Body of pancreas (tissue), 4 donors: Measurements from ENCODE around the gene SLC44A1. TPM values are rescaled to one million over a fixed set of nuclear protein-coding genes. Genes with fewer than 3 reads are reported as not detected.

ENCODE experiments used
- ATAC-seq: fragments of 150-250 bp; one replicate; pipeline ENCODE4 v1.9.1; 2016
- DNase-seq, 4 donors: peaks; one replicate each; pipeline ENCODE4 v3.0.0-alpha.2; 2019
- H3K27ac ChIP-seq, 4 donors: fragments of 200-600 bp; sonication (generic); 1 replicate in 3 of 4; 2 replicates in 1 of 4; pipeline versions ENCODE4 v1.5.1 to v1.6.1; 2016 to 2019; ENCODE audit warnings: mild to moderate bottlenecking in 1 of 4, mixed read lengths in 1 of 4, moderate library complexity in 1 of 4
- H3K27me3 ChIP-seq, 2 donors: fragments of 200-600 bp; sonication (generic); one replicate each; pipeline ENCODE4 v1.6.0; 2016; ENCODE audit warnings: mild to moderate bottlenecking in 1 of 2
- H3K36me3 ChIP-seq, 2 donors: fragments of 200-600 bp; sonication (generic); replicated peaks in 1 of 2; 2 replicates each; pipeline ENCODE4 v1.5.1; 2016; ENCODE audit warnings: low read depth in 2 of 2; ENCODE audit not compliant: insufficient read depth in 1 of 2
- H3K4me1 ChIP-seq: fragments of 200-600 bp; sonication (generic); one replicate; pipeline ENCODE4 v1.6.0; 2016
- H3K4me3 ChIP-seq, 2 donors: fragments of 200-600 bp; sonication (generic); 1 replicate in 1 of 2; 2 replicates in 1 of 2; pipeline ENCODE4 v1.5.1; 2016 to 2019
- H3K9me3 ChIP-seq, 3 donors: fragments of 200-600 bp; sonication (generic); 1 replicate in 2 of 3; 2 replicates in 1 of 3; pipeline ENCODE4 v1.5.1; 2016
- POLR2A ChIP-seq, 3 donors: fragments of 450-650 bp; IDR thresholded peaks; one replicate each; pipeline ENCODE4 v1.6.1; 2016; ENCODE audit warnings: antibody characterized with exemption in 3 of 3, mild to moderate bottlenecking in 2 of 3
- WGBS, 2 donors: methylation state at CpG; one replicate each; pipeline ENCODE4 v1.1.5; 2017; 5-methylcytosine and 5-hydroxymethylcytosine counted together
- intact Hi-C: fragments of 100-400 bp; cut with DNase I; formaldehyde crosslinking; loops from one replicate; pipeline ENCODE4 v1.15.1; 2023
- total RNA-seq, 2 donors: library from RNA; depleted of rRNA; stranded (reverse); fragments of >200 nt; gene quantifications; one replicate each; pipeline ENCODE4 v1.1.0, GENCODE V29; 2016
- TF ChIP-seq, protein P1 (sequence below), 7 experiments: fragments of 450-650 bp in 4 of 7; fragments of 200-600 bp in 3 of 7; sonication (generic) in 3 of 7; IDR thresholded peaks; one replicate each; pipeline ENCODE4 v1.5.1; 2016 to 2019; ENCODE audit warnings: antibody characterized with exemption in 7 of 7

SLC44A1 gene
- total RNA-seq, 2 donors from 2014 or later, result 15.5 to 39.4 TPM

DNA sequence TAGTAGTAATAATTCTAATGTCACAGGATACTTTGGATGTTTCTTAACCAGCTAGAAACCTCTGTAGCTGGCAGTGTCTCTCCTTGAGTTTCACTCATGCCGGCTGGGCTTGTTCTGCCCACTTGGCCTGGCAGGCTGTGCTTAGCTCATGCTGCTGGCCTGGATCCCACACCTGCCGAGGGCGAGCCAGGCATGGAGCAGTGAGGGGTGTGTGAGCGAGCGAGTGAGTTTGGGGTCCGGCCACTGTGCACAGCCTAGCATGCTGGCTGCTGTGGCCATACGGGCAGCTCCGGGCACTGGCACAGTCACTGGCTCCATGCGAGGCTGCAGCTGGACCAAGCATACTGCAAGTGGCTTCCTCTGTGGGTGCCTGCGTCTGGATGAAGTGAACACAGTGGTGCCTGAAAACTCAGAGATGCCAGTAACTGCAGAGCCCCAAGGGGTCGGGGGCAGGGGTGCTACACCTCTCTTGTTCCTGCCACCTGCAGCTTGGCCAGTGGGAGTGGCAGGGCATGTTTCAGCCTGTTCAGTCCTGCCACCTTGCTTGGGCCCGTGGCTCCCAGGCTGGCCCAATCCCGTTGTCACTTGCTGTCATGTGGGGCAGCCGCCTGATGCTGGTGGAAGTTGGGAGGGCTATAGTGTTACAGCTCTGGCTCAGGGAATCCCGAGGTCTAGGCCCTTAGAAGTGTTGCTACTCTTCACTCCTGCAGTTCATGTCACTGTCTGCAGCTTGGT lies 213.3 kb downstream of the SLC44A1 start:
- Histone ChIP-seq H3K27me3 (no peaks in the 10 kb centered on the region), H3K27ac (no peak overlapping the region), H3K4me1 (peaks cover 5% of the 10 kb centered on the region), H3K4me3 (no peak overlapping the region), H3K36me3 (no peaks in the 10 kb centered on the region), H3K9me3 (no peaks in the 10 kb centered on the region)
- 63 to 67% methylated on average over 8 to 14 of the region's 15 CpGs for WGBS, 2 donors
- TF ChIP-seq, protein P1, sequence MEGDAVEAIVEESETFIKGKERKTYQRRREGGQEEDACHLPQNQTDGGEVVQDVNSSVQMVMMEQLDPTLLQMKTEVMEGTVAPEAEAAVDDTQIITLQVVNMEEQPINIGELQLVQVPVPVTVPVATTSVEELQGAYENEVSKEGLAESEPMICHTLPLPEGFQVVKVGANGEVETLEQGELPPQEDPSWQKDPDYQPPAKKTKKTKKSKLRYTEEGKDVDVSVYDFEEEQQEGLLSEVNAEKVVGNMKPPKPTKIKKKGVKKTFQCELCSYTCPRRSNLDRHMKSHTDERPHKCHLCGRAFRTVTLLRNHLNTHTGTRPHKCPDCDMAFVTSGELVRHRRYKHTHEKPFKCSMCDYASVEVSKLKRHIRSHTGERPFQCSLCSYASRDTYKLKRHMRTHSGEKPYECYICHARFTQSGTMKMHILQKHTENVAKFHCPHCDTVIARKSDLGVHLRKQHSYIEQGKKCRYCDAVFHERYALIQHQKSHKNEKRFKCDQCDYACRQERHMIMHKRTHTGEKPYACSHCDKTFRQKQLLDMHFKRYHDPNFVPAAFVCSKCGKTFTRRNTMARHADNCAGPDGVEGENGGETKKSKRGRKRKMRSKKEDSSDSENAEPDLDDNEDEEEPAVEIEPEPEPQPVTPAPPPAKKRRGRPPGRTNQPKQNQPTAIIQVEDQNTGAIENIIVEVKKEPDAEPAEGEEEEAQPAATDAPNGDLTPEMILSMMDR (IDR thresholded peaks at IDR 0.05), result no peak
- no peak for TF ChIP-seq POLR2A (IDR thresholded peaks at IDR 0.05)
- intact Hi-C loops, result no loop called here
- peak; percentile 57 to 82 (median 68) for DNase-seq
- peak; percentile 75 for ATAC-seq

DNA sequence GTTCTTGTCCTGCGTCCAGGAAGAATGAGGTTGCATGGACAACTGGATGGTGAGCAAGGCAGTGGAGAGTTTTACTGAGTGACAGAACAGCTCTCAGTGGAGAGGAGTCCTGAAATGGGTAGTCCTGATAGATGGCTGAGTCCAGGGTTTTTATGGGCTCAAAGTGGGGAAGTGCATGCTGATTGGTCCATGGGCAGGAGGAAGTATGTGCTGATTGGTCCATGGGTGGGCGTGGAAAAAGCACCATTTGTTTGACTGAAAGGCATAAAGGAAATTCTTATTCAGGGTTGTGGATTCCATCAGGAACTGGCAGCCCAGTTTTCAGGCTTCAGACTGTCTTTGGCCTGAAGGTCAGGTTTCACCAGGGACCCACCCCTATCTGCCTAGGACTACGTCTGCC lies 214.0 kb downstream of the SLC44A1 start:
- intact Hi-C loops, result no loop called here
- Histone ChIP-seq H3K4me1 (peaks cover 5% of the 10 kb centered on the region), H3K9me3 (no peaks in the 10 kb centered on the region), H3K4me3 (no peak overlapping the region), H3K27me3 (no peaks in the 10 kb centered on the region), H3K27ac (no peak overlapping the region), H3K36me3 (no peaks in the 10 kb centered on the region)
- WGBS, 2 donors, result 87 to 98% methylated on average over 2 to 3 of the region's 3 CpGs
- TF ChIP-seq, protein P1 (IDR thresholded peaks at IDR 0.05), result no peak
- no peak for TF ChIP-seq POLR2A (IDR thresholded peaks at IDR 0.05)
- DNase-seq (no peak), ATAC-seq (no peak)

DNA sequence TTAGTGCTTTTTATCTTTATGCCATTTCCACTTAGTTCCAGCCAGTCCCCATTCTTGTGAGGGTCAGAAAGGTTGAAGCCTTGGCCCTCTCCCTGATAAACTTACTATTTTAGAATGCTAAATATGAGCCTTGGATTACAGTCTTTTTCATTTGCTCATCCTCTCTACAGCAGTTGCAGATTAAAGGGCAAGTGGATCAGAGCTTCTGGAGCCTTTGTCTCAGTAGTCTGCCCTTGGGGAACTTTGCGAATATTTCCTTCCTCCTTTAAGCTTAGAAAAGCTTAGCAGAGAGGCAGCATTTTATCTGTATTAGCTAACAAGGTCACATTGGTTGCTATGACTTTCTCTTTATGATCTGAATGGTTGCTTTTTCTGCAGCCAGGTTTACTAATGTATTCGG lies 214.9 kb downstream of the SLC44A1 start:
- no peaks in the 10 kb centered on the region for H3K27me3 ChIP-seq
- TF ChIP-seq, protein P1 (IDR thresholded peaks at IDR 0.05), result no peak
- no peak for TF ChIP-seq POLR2A (IDR thresholded peaks at IDR 0.05)
- ATAC-seq (no peak), DNase-seq (no peak)
- H3K9me3 ChIP-seq, result no peaks in the 10 kb centered on the region
- WGBS, 2 donors, result 44 to 58% methylated on average over 2 of the region's 2 CpGs
- intact Hi-C loops, result no loop called here
- no peaks in the 10 kb centered on the region for H3K36me3 ChIP-seq
- H3K27ac ChIP-seq, result no peak overlapping the region
- no peak overlapping the region for H3K4me3 ChIP-seq
- peaks cover 5% of the 10 kb centered on the region for H3K4me1 ChIP-seq

DNA sequence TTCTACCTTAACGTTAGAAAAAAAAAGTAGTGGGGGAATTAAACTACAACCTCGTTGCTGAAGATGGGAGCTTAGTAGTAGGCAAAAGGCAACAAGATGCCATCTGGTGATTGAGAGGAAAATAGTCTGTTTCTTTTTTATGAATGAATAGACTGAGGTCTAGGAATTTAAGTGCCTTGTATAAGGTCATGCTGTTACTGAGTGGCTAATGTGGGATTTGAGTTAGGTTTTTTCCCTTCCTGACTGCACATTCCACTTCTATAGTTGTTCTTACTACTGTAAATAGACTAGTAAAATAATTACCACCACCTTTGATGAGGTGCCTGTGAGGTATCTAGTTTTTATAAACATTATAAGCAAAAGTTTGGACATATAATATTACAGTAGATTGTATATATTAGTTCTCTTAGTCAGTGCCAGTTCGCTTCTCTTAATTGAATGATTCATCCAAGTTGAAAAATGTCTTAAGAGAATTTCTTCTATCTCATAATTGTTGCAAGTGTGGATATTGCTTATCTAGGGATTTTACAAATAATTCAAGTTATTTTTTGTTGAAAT lies 222.5 kb downstream of the SLC44A1 start:
- WGBS, 2 donors, result 65 to 84% methylated on average over 3 of the region's 3 CpGs
- Histone ChIP-seq H3K4me1 (no peaks in the 10 kb centered on the region), H3K9me3 (no peaks in the 10 kb centered on the region), H3K27me3 (no peaks in the 10 kb centered on the region), H3K4me3 (no peak overlapping the region), H3K27ac (no peak overlapping the region), H3K36me3 (no peaks in the 10 kb centered on the region)
- intact Hi-C loops, result no loop called here
- TF ChIP-seq, protein P1 (IDR thresholded peaks at IDR 0.05), result no peak
- TF ChIP-seq POLR2A (IDR thresholded peaks at IDR 0.05), result no peak
- ATAC-seq (no peak), DNase-seq (no peak)

DNA sequence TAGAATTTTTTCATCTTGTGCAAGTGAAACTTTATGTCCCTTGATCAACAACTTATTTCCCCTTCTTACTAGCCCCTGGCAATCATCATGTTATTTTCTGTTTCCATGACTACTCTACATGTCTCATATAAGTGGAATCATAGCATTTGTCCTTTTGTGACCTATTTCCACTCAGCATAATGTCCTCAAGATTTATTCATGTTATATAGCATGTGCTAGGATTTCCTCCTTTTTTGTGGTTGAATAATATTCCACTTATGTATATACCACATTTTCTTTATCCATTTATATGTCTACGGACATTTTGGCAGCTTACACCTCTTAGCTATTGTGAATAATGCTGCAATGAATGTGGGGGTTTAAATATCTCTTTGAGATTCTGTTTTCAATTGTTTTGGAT lies 224.4 kb downstream of the SLC44A1 start:
- WGBS, 2 donors, result 96 to 100% methylated on average over 1 of the region's 1 CpG
- TF ChIP-seq, protein P1 (IDR thresholded peaks at IDR 0.05), result no peak
- no peak for TF ChIP-seq POLR2A (IDR thresholded peaks at IDR 0.05)
- H3K36me3 ChIP-seq, result no peaks in the 10 kb centered on the region
- intact Hi-C loops, result no loop called here
- H3K27me3 ChIP-seq, result no peaks in the 10 kb centered on the region
- H3K4me1 ChIP-seq, result no peaks in the 10 kb centered on the region
- DNase-seq (no peak), ATAC-seq (no peak)
- no peaks in the 10 kb centered on the region for H3K9me3 ChIP-seq
- no peak overlapping the region for H3K4me3 ChIP-seq
- H3K27ac ChIP-seq, result no peak overlapping the region
